Erythroblast (primary cell): ENCODE results near the gene PYHIN1.

ENCODE experiments used
- GATA1 ChIP-seq: IDR thresholded peaks from 2 replicates; pipeline ENCODE4 v1.6.1; 2011; ENCODE audit warnings: low read depth, mild to moderate bottlenecking, control low read depth, low read length, moderate library complexity
- POLR2A ChIP-seq: IDR thresholded peaks from 2 replicates; pipeline ENCODE4 v1.6.1; 2011; ENCODE audit warnings: mild to moderate bottlenecking, low read length

DNA sequence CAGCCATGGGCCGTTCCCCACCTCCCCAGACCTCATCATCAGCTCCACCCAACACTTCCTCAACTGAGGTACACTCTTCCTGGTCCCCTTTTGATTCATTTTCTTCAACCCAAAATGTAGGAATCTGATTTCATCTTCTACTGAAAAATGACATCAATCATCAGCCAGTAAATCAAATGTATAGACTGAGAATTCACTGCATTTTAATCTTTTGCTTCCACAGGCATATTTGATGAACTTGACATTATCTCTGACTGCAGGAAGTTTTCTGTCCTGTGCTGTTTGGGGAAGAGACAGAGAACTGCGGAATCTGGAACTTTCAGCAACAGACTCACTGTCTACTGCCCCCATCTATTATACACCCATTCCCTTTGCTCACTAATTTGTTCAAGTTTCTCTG lies 7.8 kb downstream of the PYHIN1 start:
- TF ChIP-seq POLR2A (no peak), GATA1 (no peak)
